A549 (cell line): ENCODE results near the gene ULK4. TPM values are rescaled to one million over a fixed set of nuclear protein-coding genes. Genes with fewer than 3 reads are reported as not detected.

Experiments used
- ATAC-seq, 2 experiments: fragments of 200-7000 bp in 1 of 2; fragments of >200 bp in 1 of 2; cut with Nextera tagmentation in 1 of 2; cut with Tn5 transposase in 1 of 2; 3 replicates each; pipeline versions ENCODE4 v1.8.0 to v1.9.1; 2018 to 2020; ENCODE audit warnings: mild to moderate bottlenecking in 1 of 2, moderate library complexity in 1 of 2
- CTCF ChIA-PET: fragments of 300-600 bp; sonication (Branson Sonifier 250); formaldehyde crosslinking; extraction: SDS; loops from one replicate; lab custom pipeline; 2021; ENCODE audit warnings: antibody characterized with exemption, inconsistent platforms; lab: Yijun Ruan, JAX
- POLR2A ChIA-PET: fragments of 350-600 bp; formaldehyde crosslinking; extraction: SDS; loops from one replicate; lab custom pipeline; 2021; ENCODE audit warnings: antibody characterized with exemption, inconsistent platforms; lab: Yijun Ruan, JAX
- DNase-seq, 2 experiments: peaks; one replicate each; pipeline versions ENCODE4 v3.0.0 to v3.0.0-alpha.2; 2011 to 2016; ENCODE audit warnings: low read depth in 1 of 2, low spot score in 1 of 2
- FAIRE-seq: peaks from 2 replicates; lab custom pipeline; 2011; peaks lifted over from hg19 to GRCh38; lab: Jason Lieb, UNC
- H3K27ac ChIP-seq, 2 experiments: fragments of >200 bp; sonication (Bioruptor Twin); formaldehyde crosslinking; 3 replicates each; pipeline ENCODE4 v1.5.1; 2016 to 2017
- H3K4me1 ChIP-seq: fragments of >200 bp; sonication (Bioruptor Twin); formaldehyde crosslinking; 3 replicates; pipeline ENCODE4 v1.6.1; 2016
- H3K4me2 ChIP-seq: fragments of >200 bp; sonication (Bioruptor Twin); formaldehyde crosslinking; 3 replicates; pipeline ENCODE4 v1.6.1; 2016
- H3K4me3 ChIP-seq: fragments of >200 bp; sonication (Bioruptor Twin); formaldehyde crosslinking; 3 replicates; pipeline ENCODE4 v1.5.1; 2016
- H3K9me3 ChIP-seq: fragments of >200 bp; sonication (Bioruptor Twin); formaldehyde crosslinking; 3 replicates; pipeline ENCODE4 v1.6.1; 2016
- BHLHE40 ChIP-seq: IDR thresholded peaks from 2 replicates; pipeline ENCODE4 v1.6.1; 2012; ENCODE audit warnings: low read depth, low read length, inconsistent platforms
- CBX8 ChIP-seq: fragments of 200-600 bp; sonication (generic); IDR thresholded peaks from 2 replicates; pipeline ENCODE4 v1.6.1; 2016
- CHD2 ChIP-seq: fragments of 150-350 bp; IDR thresholded peaks from 2 replicates; pipeline ENCODE4 v1.6.1; 2014; ENCODE audit warnings: low read length; ENCODE audit not compliant: partially characterized antibody
- CHD4 ChIP-seq: fragments of 200-600 bp; sonication (generic); IDR thresholded peaks from 2 replicates; pipeline ENCODE4 v1.6.1; 2016; ENCODE audit warnings: antibody characterized with exemption, mild to moderate bottlenecking, borderline replicate concordance
- EP300 ChIP-seq, 2 experiments: fragments of >200 bp; sonication (Bioruptor Twin); formaldehyde crosslinking; IDR thresholded peaks; 2 replicates in 1 of 2; 3 replicates in 1 of 2; pipeline ENCODE4 v1.6.1; 2016 to 2017
- FOSB ChIP-seq: fragments of 250-450 bp; sonication (Bioruptor Pico); IDR thresholded peaks from 2 replicates; pipeline ENCODE4 v1.5.0; 2020; ENCODE audit warnings: mild to moderate bottlenecking, moderate library complexity
- HOXB13 ChIP-seq: fragments of 250-450 bp; sonication (Bioruptor Pico); IDR thresholded peaks from 2 replicates; pipeline ENCODE4 v1.5.0; 2020; ENCODE audit warnings: low read depth, mild to moderate bottlenecking, moderate library complexity
- JUNB ChIP-seq: fragments of >200 bp; sonication (Bioruptor Twin); formaldehyde crosslinking; IDR thresholded peaks from 2 replicates; pipeline ENCODE4 v1.6.1; 2016
- MAFK ChIP-seq: fragments of 450-650 bp; IDR thresholded peaks from 2 replicates; pipeline ENCODE4 v1.6.1; 2014; ENCODE audit not compliant: partially characterized antibody
- MAZ ChIP-seq: fragments of 150-350 bp; IDR thresholded peaks from 2 replicates; pipeline ENCODE4 v1.6.1; 2014; ENCODE audit warnings: antibody characterized with exemption, low read depth, low read length, borderline replicate concordance
- NR3C1 ChIP-seq: fragments of >200 bp; sonication (Bioruptor Twin); formaldehyde crosslinking; IDR thresholded peaks from 3 replicates; pipeline ENCODE4 v1.6.1; 2017
- PHF8 ChIP-seq: fragments of 200-600 bp; sonication (generic); IDR thresholded peaks from 2 replicates; pipeline ENCODE4 v1.6.1; 2016; ENCODE audit warnings: low read depth, mild to moderate bottlenecking, antibody characterized with exemption, moderate library complexity, borderline replicate concordance
- POLR2A ChIP-seq: IDR thresholded peaks from 2 replicates; pipeline ENCODE4 v1.6.1; 2012; ENCODE audit warnings: mild to moderate bottlenecking, low read length
- POLR2AphosphoS2 ChIP-seq: conservative IDR thresholded peaks from 2 replicates; pipeline ENCODE4 v1.6.1; 2012; ENCODE audit warnings: low read length, improper control_type of control experiment, inconsistent platforms
- RAD21 ChIP-seq, 2 experiments: fragments of >200 bp in 1 of 2; sonication (Bioruptor Twin) in 1 of 2; formaldehyde crosslinking in 1 of 2; IDR thresholded peaks in 1 of 2; conservative IDR thresholded peaks in 1 of 2; 2 replicates in 1 of 2; 3 replicates in 1 of 2; pipeline ENCODE4 v1.6.1; 2012 to 2018; ENCODE audit warnings: inconsistent platforms in 1 of 2
- RARB ChIP-seq: fragments of 250-450 bp; sonication (Bioruptor Pico); IDR thresholded peaks from 2 replicates; pipeline ENCODE4 v1.8.0; 2021; ENCODE audit warnings: mild to moderate bottlenecking, moderate library complexity
- SREBF2 ChIP-seq: fragments of 450-650 bp; IDR thresholded peaks from 2 replicates; pipeline ENCODE4 v1.6.1; 2014; ENCODE audit warnings: mild to moderate bottlenecking, moderate library complexity
- TFCP2L1 ChIP-seq: fragments of 250-450 bp; sonication (Bioruptor Pico); IDR thresholded peaks from 2 replicates; pipeline ENCODE4 v1.5.0; 2021; ENCODE audit warnings: mild to moderate bottlenecking
- TP53 ChIP-seq: fragments of 250-450 bp; sonication (Bioruptor Pico); IDR thresholded peaks from 2 replicates; pipeline ENCODE4 v1.5.0; 2021; ENCODE audit warnings: mild to moderate bottlenecking, moderate library complexity
- ZC3H11A ChIP-seq: fragments of 450-650 bp; IDR thresholded peaks from 2 replicates; pipeline ENCODE4 v1.6.1; 2014; ENCODE audit warnings: antibody characterized with exemption, mild to moderate bottlenecking
- ZFP36 ChIP-seq: fragments of 450-650 bp; IDR thresholded peaks from 2 replicates; pipeline ENCODE4 v1.6.1; 2014; ENCODE audit warnings: borderline replicate concordance; ENCODE audit not compliant: partially characterized antibody
- ZNF302 ChIP-seq: fragments of 250-450 bp; sonication (Bioruptor Pico); IDR thresholded peaks from 2 replicates; pipeline ENCODE4 v1.9.0; 2021; ENCODE audit warnings: inconsistent platforms, mild to moderate bottlenecking, moderate library complexity
- ZSCAN20 ChIP-seq: fragments of 250-450 bp; sonication (Bioruptor Pico); IDR thresholded peaks from 2 replicates; pipeline ENCODE4 v1.8.0; 2022; ENCODE audit warnings: mild to moderate bottlenecking, moderate library complexity
- WGBS: methylation state at CpG from one replicate; pipeline ENCODE4 v1.1.6; 2017; ENCODE audit errors: missing lambda C conversion rate; 5-methylcytosine and 5-hydroxymethylcytosine counted together
- polyA plus RNA-seq, 4 experiments: library from polyadenylated mRNA; depleted of rRNA in 3 of 4; stranded (reverse); fragments of >200 nt; fragmentation: RNase III in 1 of 4; extraction: RNeasy Plus Mini Kit Qiagen cat#74134 plus additional on column Dnase treatment in 1 of 4; gene quantifications; 2 replicates in 3 of 4; 3 replicates in 1 of 4; pipeline ENCODE4 v1.2.3, GENCODE V29; 2011 to 2017
- TF ChIP-seq, protein P1 (sequence below): fragments of 250-450 bp; sonication (Bioruptor Pico); IDR thresholded peaks from 2 replicates; pipeline ENCODE4 v1.5.0; 2020; ENCODE audit warnings: low read depth, mild to moderate bottlenecking, moderate library complexity
- TF ChIP-seq, protein P2 (sequence below): fragments of >200 bp; sonication (Bioruptor Twin); formaldehyde crosslinking; IDR thresholded peaks from 2 replicates; pipeline ENCODE4 v1.6.1; 2016
- TF ChIP-seq, protein P3 (sequence below): fragments of 150-350 bp; IDR thresholded peaks from 2 replicates; pipeline ENCODE4 v1.6.1; 2014; ENCODE audit warnings: low read depth, mild to moderate bottlenecking, low read length
- TF ChIP-seq, protein P4 (sequence below): IDR thresholded peaks from 2 replicates; pipeline ENCODE4 v1.6.1; 2012
- TF ChIP-seq, protein P5 (sequence below): IDR thresholded peaks from 2 replicates; pipeline ENCODE4 v1.6.1; 2012; ENCODE audit warnings: low read depth, borderline replicate concordance
- TF ChIP-seq, protein P6 (sequence below): fragments of >200 bp; sonication (Bioruptor Twin); formaldehyde crosslinking; IDR thresholded peaks from 3 replicates; pipeline ENCODE4 v1.5.1; 2016
- TF ChIP-seq, protein P7 (sequence below): fragments of >200 bp; sonication (Bioruptor Twin); formaldehyde crosslinking; IDR thresholded peaks from 3 replicates; pipeline ENCODE4 v1.6.1; 2016

ULK4 gene
- polyA plus RNA-seq, 2 of the 4 experiments (the other 2 are of a cell fraction): 4.9 to 7.7 TPM

DNA sequence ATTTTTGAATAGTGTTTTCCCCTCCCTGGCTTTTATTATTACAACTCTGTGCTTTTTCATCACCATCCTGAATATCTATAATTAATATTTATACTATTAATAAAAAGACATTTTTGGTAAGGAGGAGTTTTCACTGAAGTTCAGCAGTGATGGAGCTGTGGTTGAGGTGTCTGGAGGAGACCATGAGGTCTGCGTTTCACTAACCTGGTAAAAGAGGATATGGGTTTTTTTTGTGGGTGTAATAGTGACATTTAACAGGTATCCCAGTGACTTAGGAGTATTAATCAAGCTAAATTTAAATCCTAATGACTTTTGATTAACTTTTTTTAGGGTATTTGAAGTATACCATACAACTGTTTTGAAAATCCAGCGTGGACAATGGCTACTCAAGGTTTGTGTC is 738.2 kb downstream of the ULK4 start (continued):
- TF ChIP-seq TFCP2L1 (CRISPR knock-in tag): no peak
- TF ChIP-seq PHF8: no peak
- TF ChIP-seq, protein P1, sequence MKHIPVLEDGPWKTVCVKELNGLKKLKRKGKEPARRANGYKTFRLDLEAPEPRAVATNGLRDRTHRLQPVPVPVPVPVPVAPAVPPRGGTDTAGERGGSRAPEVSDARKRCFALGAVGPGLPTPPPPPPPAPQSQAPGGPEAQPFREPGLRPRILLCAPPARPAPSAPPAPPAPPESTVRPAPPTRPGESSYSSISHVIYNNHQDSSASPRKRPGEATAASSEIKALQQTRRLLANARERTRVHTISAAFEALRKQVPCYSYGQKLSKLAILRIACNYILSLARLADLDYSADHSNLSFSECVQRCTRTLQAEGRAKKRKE: no peak
- TF ChIP-seq CHD2: no peak
- no peak for TF ChIP-seq POLR2AphosphoS2
- no peak for TF ChIP-seq JUNB
- TF ChIP-seq RARB (CRISPR knock-in tag): no peak
- TF ChIP-seq, protein P2, sequence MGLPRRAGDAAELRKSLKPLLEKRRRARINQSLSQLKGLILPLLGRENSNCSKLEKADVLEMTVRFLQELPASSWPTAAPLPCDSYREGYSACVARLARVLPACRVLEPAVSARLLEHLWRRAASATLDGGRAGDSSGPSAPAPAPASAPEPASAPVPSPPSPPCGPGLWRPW: no peak
- TF ChIP-seq, protein P3, sequence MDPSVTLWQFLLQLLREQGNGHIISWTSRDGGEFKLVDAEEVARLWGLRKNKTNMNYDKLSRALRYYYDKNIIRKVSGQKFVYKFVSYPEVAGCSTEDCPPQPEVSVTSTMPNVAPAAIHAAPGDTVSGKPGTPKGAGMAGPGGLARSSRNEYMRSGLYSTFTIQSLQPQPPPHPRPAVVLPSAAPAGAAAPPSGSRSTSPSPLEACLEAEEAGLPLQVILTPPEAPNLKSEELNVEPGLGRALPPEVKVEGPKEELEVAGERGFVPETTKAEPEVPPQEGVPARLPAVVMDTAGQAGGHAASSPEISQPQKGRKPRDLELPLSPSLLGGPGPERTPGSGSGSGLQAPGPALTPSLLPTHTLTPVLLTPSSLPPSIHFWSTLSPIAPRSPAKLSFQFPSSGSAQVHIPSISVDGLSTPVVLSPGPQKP: no peak

DNA sequence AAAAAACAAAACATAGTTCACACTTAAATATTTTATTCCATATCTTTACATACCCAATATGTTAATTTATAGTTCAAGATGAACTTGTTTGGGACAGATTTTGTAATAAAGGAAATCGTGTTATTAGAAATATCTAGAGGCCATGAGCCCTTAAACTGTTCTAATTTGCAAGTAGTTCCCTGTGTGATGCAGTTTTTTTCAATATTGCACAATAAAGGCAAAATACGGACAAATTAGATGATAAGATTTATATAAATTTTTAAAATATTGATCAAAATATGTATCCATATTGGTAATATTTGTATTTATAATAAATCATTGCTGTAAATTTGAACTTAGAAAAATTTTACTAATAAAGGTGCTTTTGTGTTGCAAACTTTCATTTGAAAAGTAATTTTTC is 738.8 kb downstream of the ULK4 start:
- H3K27ac ChIP-seq: no peak overlapping the region
- ATAC-seq (no peak), DNase-seq (no peak), FAIRE-seq (no peak)
- ChIA-PET CTCF (no interaction called here), POLR2A (no interaction called here)
- 84% methylated on average over 2 of the region's 2 CpGs for WGBS
- no peak overlapping the region for H3K4me3 ChIP-seq
- peaks cover 43% of the 10 kb centered on the region for H3K4me1 ChIP-seq
- H3K9me3 ChIP-seq: no peaks in the 10 kb centered on the region
- TF ChIP-seq MAZ (no peak), CBX8 (no peak), POLR2AphosphoS2 (no peak), NR3C1 (no peak), SREBF2 (no peak)
- TF ChIP-seq, protein P4, sequence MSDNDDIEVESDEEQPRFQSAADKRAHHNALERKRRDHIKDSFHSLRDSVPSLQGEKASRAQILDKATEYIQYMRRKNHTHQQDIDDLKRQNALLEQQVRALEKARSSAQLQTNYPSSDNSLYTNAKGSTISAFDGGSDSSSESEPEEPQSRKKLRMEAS: no peak
- TF ChIP-seq, protein P5, sequence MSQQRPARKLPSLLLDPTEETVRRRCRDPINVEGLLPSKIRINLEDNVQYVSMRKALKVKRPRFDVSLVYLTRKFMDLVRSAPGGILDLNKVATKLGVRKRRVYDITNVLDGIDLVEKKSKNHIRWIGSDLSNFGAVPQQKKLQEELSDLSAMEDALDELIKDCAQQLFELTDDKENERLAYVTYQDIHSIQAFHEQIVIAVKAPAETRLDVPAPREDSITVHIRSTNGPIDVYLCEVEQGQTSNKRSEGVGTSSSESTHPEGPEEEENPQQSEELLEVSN: no peak
- H3K4me2 ChIP-seq: no peak overlapping the region

DNA sequence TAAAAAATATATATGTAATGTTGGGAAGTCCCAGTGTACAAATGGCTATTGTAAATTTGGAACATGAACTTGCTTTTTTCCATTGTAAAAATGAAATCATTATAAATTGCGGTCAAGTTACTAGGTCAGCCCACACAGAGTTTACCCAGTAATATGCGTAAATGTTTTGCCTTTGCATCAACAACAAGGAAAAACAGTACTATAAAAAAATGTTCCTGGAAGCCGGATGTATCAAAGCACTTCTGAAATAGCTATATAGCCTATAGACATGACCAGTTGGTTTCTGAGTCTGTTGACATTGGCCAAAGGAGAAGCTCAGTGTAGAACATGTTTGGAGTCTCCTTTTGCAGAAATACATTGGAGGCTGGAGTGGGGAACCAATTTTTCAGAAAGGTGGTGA is 739.4 kb downstream of the ULK4 start:
- CTCF ChIA-PET: interaction anchor here (0.6 kb wide), 1 partner anchor 986 kb away, joined by 4 read pairs; no protein-coding TSS in a partner anchor
- ATAC-seq: no peak
- 89% methylated on average over 3 of the region's 3 CpGs for WGBS

More for the DNA sequence above, 739.4 kb downstream of the ULK4 start:
- H3K4me3 ChIP-seq: no peak overlapping the region
- POLR2A ChIA-PET: no interaction called here
- no peak overlapping the region for H3K27ac ChIP-seq
- H3K4me2 ChIP-seq: no peak overlapping the region
- no peak for TF ChIP-seq EP300 (IDR thresholded peaks at IDR 0.05)
- no peak for TF ChIP-seq RAD21 (conservative IDR thresholded peaks at IDR 0.05 in 1 of 2, IDR thresholded peaks at IDR 0.05 in 1 of 2)
- TF ChIP-seq ZC3H11A: no peak
- TF ChIP-seq POLR2AphosphoS2: no peak
- TF ChIP-seq HOXB13 (CRISPR knock-in tag): no peak
- TF ChIP-seq CHD4: no peak
- no peak for TF ChIP-seq ZFP36
- TF ChIP-seq, protein P6, sequence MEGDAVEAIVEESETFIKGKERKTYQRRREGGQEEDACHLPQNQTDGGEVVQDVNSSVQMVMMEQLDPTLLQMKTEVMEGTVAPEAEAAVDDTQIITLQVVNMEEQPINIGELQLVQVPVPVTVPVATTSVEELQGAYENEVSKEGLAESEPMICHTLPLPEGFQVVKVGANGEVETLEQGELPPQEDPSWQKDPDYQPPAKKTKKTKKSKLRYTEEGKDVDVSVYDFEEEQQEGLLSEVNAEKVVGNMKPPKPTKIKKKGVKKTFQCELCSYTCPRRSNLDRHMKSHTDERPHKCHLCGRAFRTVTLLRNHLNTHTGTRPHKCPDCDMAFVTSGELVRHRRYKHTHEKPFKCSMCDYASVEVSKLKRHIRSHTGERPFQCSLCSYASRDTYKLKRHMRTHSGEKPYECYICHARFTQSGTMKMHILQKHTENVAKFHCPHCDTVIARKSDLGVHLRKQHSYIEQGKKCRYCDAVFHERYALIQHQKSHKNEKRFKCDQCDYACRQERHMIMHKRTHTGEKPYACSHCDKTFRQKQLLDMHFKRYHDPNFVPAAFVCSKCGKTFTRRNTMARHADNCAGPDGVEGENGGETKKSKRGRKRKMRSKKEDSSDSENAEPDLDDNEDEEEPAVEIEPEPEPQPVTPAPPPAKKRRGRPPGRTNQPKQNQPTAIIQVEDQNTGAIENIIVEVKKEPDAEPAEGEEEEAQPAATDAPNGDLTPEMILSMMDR: no peak
- no peak for TF ChIP-seq POLR2A
- no peak for TF ChIP-seq BHLHE40
- TF ChIP-seq MAFK: no peak
- no peak for TF ChIP-seq ZSCAN20 (CRISPR knock-in tag)
- TF ChIP-seq TP53 (CRISPR knock-in tag): no peak
- TF ChIP-seq FOSB (CRISPR knock-in tag): no peak
- TF ChIP-seq PHF8: no peak
- TF ChIP-seq ZNF302 (CRISPR knock-in tag): no peak
- no peak for TF ChIP-seq NR3C1
- TF ChIP-seq, protein P7, sequence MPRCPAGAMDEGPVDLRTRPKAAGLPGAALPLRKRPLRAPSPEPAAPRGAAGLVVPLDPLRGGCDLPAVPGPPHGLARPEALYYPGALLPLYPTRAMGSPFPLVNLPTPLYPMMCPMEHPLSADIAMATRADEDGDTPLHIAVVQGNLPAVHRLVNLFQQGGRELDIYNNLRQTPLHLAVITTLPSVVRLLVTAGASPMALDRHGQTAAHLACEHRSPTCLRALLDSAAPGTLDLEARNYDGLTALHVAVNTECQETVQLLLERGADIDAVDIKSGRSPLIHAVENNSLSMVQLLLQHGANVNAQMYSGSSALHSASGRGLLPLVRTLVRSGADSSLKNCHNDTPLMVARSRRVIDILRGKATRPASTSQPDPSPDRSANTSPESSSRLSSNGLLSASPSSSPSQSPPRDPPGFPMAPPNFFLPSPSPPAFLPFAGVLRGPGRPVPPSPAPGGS: no peak
- H3K9me3 ChIP-seq: no peaks in the 10 kb centered on the region
- FAIRE-seq: no peak
- no peak for DNase-seq
- peaks cover 47% of the 10 kb centered on the region for H3K4me1 ChIP-seq
